ENCODE measurements around the gene PLXNB2. TPM values are rescaled to one million over a fixed set of nuclear protein-coding genes. Genes with fewer than 3 reads are reported as not detected.

The PLXNB2 gene
- polyA plus RNA-seq, 3 donors = 38.2 to 368 (median 70.5) TPM

- peaks cover under 1% of the 10 kb centered on the region for H3K4me1 Mint-ChIP-seq
- peaks cover 0 to 2% (median 0%) of the 10 kb centered on the region in 7 donors for H3K9me3 Mint-ChIP-seq
- H3K4me2 ChIP-seq (replicated peaks; ENCODE audit: extremely low read depth, low read length, poor library complexity, severe bottlenecking) = no peak overlapping the region
- peak overlapping the region in 1 of 7 donors; percentile 84 for H3K27ac Mint-ChIP-seq
- H3K79me2 ChIP-seq (ENCODE audit: insufficient read depth, low read length) = peaks cover 3% of the 10 kb centered on the region
- WGBS (ENCODE audit: insufficient coverage) = 98% methylated on average over 29 of the region's 30 CpGs
- DNase-seq = no peak
- H3K4me3 ChIP-seq (replicated peaks in 1 of 3; ENCODE audit: low read depth in 2 of 3, low read length in 3 of 3) = no peak overlapping the region
- H3K4me1 ChIP-seq (ENCODE audit: control insufficient read depth in 1 of 2, insufficient read depth in 2 of 2, low read length in 2 of 2) = no peaks in the 10 kb centered on the region
- H3K4me3 Mint-ChIP-seq = no peak overlapping the region
- H3K9ac ChIP-seq (ENCODE audit: insufficient read depth, low read length, poor library complexity, severe bottlenecking) = no peak overlapping the region
- TF ChIP-seq, protein P1, sequence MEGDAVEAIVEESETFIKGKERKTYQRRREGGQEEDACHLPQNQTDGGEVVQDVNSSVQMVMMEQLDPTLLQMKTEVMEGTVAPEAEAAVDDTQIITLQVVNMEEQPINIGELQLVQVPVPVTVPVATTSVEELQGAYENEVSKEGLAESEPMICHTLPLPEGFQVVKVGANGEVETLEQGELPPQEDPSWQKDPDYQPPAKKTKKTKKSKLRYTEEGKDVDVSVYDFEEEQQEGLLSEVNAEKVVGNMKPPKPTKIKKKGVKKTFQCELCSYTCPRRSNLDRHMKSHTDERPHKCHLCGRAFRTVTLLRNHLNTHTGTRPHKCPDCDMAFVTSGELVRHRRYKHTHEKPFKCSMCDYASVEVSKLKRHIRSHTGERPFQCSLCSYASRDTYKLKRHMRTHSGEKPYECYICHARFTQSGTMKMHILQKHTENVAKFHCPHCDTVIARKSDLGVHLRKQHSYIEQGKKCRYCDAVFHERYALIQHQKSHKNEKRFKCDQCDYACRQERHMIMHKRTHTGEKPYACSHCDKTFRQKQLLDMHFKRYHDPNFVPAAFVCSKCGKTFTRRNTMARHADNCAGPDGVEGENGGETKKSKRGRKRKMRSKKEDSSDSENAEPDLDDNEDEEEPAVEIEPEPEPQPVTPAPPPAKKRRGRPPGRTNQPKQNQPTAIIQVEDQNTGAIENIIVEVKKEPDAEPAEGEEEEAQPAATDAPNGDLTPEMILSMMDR (IDR thresholded peaks at IDR 0.05) = no peak
- H3K36me3 ChIP-seq (replicated peaks in 1 of 2; ENCODE audit: control insufficient read depth in 1 of 2, insufficient read depth in 2 of 2, low read length in 2 of 2) = peaks cover 91 to 96% of the 10 kb centered on the region in 2 donors
- peaks cover 57 to 92% of the 10 kb centered on the region in 2 donors for H3K36me3 Mint-ChIP-seq
- intact Hi-C loops (cut with micrococcal nuclease) = loop anchor here in 1 of 2 donors (5.0 kb wide), 2 partner anchors 48 to 63 kb away; partner anchors contain the start of genes DENND6B and PPP6R2
- no peaks in the 10 kb centered on the region for H3K27me3 ChIP-seq (ENCODE audit: control insufficient read depth in 2 of 2, insufficient read depth in 2 of 2, low read length in 2 of 2)
- H3K27me3 Mint-ChIP-seq (ENCODE audit: low read depth in 3 of 3) = peaks cover 0 to 2% (median 1%) of the 10 kb centered on the region in 3 donors
- H2AFZ ChIP-seq (ENCODE audit: insufficient read depth, low read depth, low read length, poor library complexity, severe bottlenecking) = no peak overlapping the region
- peaks cover 95% of the 10 kb centered on the region for H4K20me1 ChIP-seq (ENCODE audit: insufficient read depth, low read length)
- H3K9me3 ChIP-seq (replicated peaks in 1 of 2; ENCODE audit: control insufficient read depth in 1 of 2, insufficient read depth in 1 of 2, low read length in 2 of 2) = no peaks in the 10 kb centered on the region
- H3K27ac ChIP-seq (ENCODE audit: low read depth in 1 of 2, low read length in 2 of 2) = no peak overlapping the region
Observed at GRCh38 chr22:50278956-50279619, 28.4 kb downstream of the PLXNB2 start.

DNA sequence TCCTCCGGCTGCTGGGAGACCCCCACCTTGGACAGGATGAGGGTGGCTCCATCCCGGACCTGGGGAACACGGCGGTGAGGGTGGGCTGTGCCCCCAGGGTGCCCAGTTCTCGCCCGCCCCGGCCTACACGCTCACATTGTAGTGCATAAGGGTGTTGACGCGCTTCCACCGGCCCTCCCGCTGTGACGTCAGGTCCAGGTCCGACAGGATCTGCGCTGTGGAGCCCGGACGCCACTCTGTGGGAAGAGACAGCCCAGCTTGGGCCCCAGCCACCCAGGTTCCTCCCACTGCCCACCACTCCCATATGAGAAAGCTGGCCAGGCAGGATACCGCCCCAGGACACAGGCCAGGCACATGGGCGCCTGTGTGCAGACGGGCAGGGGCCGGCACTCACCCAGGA, 29.0 kb downstream of the PLXNB2 start:
- Mint-ChIP-seq H3K4me1 (peaks cover 5% of the 10 kb centered on the region), H3K9me3 (peaks cover 0 to 2% (median 0%) of the 10 kb centered on the region in 7 donors), H3K27ac (peak overlapping the region in 1 of 7 donors; percentile 56), H3K4me3 (no peak overlapping the region), H3K27me3 (ENCODE audit: low read depth in 3 of 3) (peaks cover 0 to 7% (median 5%) of the 10 kb centered on the region in 3 donors), H3K36me3 (peaks cover 58 to 91% of the 10 kb centered on the region in 2 donors)
- WGBS (ENCODE audit: insufficient coverage) = 96% methylated on average over 20 of the region's 21 CpGs
- H3K36me3 ChIP-seq (replicated peaks in 1 of 2; ENCODE audit: control insufficient read depth in 1 of 2, insufficient read depth in 2 of 2, low read length in 2 of 2) = peaks cover 88 to 90% of the 10 kb centered on the region in 2 donors
- no peaks in the 10 kb centered on the region for H3K27me3 ChIP-seq (ENCODE audit: control insufficient read depth in 2 of 2, insufficient read depth in 2 of 2, low read length in 2 of 2)
- no peak overlapping the region for H3K27ac ChIP-seq (ENCODE audit: low read depth in 1 of 2, low read length in 2 of 2)
- no peak overlapping the region for H3K4me3 ChIP-seq (replicated peaks in 1 of 3; ENCODE audit: low read depth in 2 of 3, low read length in 3 of 3)
- H3K79me2 ChIP-seq (ENCODE audit: insufficient read depth, low read length) = peaks cover 3% of the 10 kb centered on the region
- TF ChIP-seq, protein P1 (IDR thresholded peaks at IDR 0.05) = no peak
- DNase-seq = no peak
- no peak overlapping the region for H3K4me2 ChIP-seq (replicated peaks; ENCODE audit: extremely low read depth, low read length, poor library complexity, severe bottlenecking)
- intact Hi-C loops (cut with micrococcal nuclease) = loop anchor here in 1 of 2 donors (5.0 kb wide), 2 partner anchors 49 to 64 kb away; partner anchors contain the start of genes DENND6B and PPP6R2
- peaks cover 95% of the 10 kb centered on the region for H4K20me1 ChIP-seq (ENCODE audit: insufficient read depth, low read length)
- H3K9me3 ChIP-seq (replicated peaks in 1 of 2; ENCODE audit: control insufficient read depth in 1 of 2, insufficient read depth in 1 of 2, low read length in 2 of 2) = no peaks in the 10 kb centered on the region
- H3K9ac ChIP-seq (ENCODE audit: insufficient read depth, low read length, poor library complexity, severe bottlenecking) = no peak overlapping the region
- no peak overlapping the region for H2AFZ ChIP-seq (ENCODE audit: insufficient read depth, low read depth, low read length, poor library complexity, severe bottlenecking)
- H3K4me1 ChIP-seq (ENCODE audit: control insufficient read depth in 1 of 2, insufficient read depth in 2 of 2, low read length in 2 of 2) = no peaks in the 10 kb centered on the region
